ENCODE measurements around the gene ARSG. TPM values are rescaled to one million over a fixed set of nuclear protein-coding genes. Genes with fewer than 3 reads are reported as not detected.

Gene ARSG
- total and polyA plus RNA-seq, 2 donors (not counting 1 experiment from before 2014, with no cell fraction given): 5.5 to 18.4 TPM

GRCh38 chr17:68247445-68248198 lies 43.7 kb upstream of the ARSG start, which contains the start of gene AMZ2:
Gene AMZ2 (plus strand): TSS chr17:68248043. CDS start chr17:68250188, 2,145 bp downstream.
- DNase-seq (peak; percentile 99), ATAC-seq (ENCODE audit: low read depth) (peak; percentile 89)
- Histone ChIP-seq H3K27ac (ENCODE audit: low read length in 2 of 2) (peak within 1 kb of the TSS; percentile 96 to 98), H3K27me3 (replicated peaks in 1 of 4; ENCODE audit: control extremely low read depth in 1 of 4, control insufficient read depth in 3 of 4, insufficient read depth in 4 of 4, low read length in 3 of 4) (no peaks in the 10 kb centered on the region), H2AFZ (ENCODE audit: insufficient read depth, low read depth, low read length, poor library complexity, severe bottlenecking) (peak within 1 kb of the TSS; percentile 71), H3K4me1 (ENCODE audit: control insufficient read depth in 2 of 2, insufficient read depth in 2 of 2, low read length in 2 of 2) (peaks cover 31 to 34% of the 10 kb centered on the region in 2 donors), H3K79me2 (ENCODE audit: control insufficient read depth, insufficient read depth, low read length) (peaks cover 42% of the 10 kb centered on the region), H3K4me3 (ENCODE audit: control extremely low read depth in 1 of 5, extremely low read depth in 1 of 5, insufficient read depth in 1 of 5, low read depth in 2 of 5, low read length in 4 of 5) (peak within 1 kb of the TSS; percentile 24 to 81 (median 76)), H3K9ac (ENCODE audit: low read length) (peak within 1 kb of the TSS; percentile 96), H3K36me3 (replicated peaks in 1 of 2; ENCODE audit: control extremely low read depth in 1 of 2, control insufficient read depth in 1 of 2, extremely low read depth in 1 of 2, insufficient read depth in 2 of 2, low read length in 1 of 2) (peaks cover 0 to 12% of the 10 kb centered on the region in 2 experiments), H4K20me1 (ENCODE audit: control insufficient read depth, insufficient read depth, low read length, poor library complexity, severe bottlenecking) (no peaks in the 10 kb centered on the region), H3K9me3 (ENCODE audit: control extremely low read depth in 1 of 3, control insufficient read depth in 2 of 3, insufficient read depth in 1 of 3, low read length in 2 of 3) (no peaks in the 10 kb centered on the region), H3K4me2 (replicated peaks; ENCODE audit: low read depth, low read length, poor library complexity, severe bottlenecking) (peak within 1 kb of the TSS; percentile 90)
- POLR2A ChIA-PET: interaction anchor here (0.5 to 3.5 kb wide), 19 partner anchors 10 to 535 kb away, joined by 3 to 62 read pairs (median 5); partner anchors contain the start of genes ARSG, SLC16A6 and WIPI1
- Mint-ChIP-seq H3K4me1 (peaks cover 54% of the 10 kb centered on the region), H3K4me3 (peak within 1 kb of the TSS; percentile 96), H3K27me3 (no peaks in the 10 kb centered on the region), H3K9me3 (ENCODE audit: insufficient read depth) (no peaks in the 10 kb centered on the region), H3K27ac (peak within 1 kb of the TSS; percentile 99)
- under 1% methylated on average over 97 of the region's 97 CpGs for WGBS (ENCODE audit: insufficient coverage)
- CTCF ChIA-PET: interaction anchor here (0.8 to 3.7 kb wide), 15 partner anchors 10 to 210 kb away, joined by 3 to 32 read pairs (median 6); partner anchors contain the start of gene WIPI1
- intact Hi-C loops (cut with micrococcal nuclease): loop anchor here (1.0 to 5.0 kb wide), 7 partner anchors 10 to 210 kb away; partner anchors contain the start of genes ARSG, KPNA2, SLC16A6 and WIPI1
- TF ChIP-seq CTCF (IDR thresholded peaks at IDR 0.05): no peak
- TF ChIP-seq EZH2 (IDR thresholded peaks at IDR 0.05; ENCODE audit: borderline replicate concordance, insufficient read depth, low read depth, low read length, poor library complexity, severe bottlenecking): no peak

All from B cell (primary cell).